Measurements from ENCODE around the gene RHAG.

The RHAG gene

DNA sequence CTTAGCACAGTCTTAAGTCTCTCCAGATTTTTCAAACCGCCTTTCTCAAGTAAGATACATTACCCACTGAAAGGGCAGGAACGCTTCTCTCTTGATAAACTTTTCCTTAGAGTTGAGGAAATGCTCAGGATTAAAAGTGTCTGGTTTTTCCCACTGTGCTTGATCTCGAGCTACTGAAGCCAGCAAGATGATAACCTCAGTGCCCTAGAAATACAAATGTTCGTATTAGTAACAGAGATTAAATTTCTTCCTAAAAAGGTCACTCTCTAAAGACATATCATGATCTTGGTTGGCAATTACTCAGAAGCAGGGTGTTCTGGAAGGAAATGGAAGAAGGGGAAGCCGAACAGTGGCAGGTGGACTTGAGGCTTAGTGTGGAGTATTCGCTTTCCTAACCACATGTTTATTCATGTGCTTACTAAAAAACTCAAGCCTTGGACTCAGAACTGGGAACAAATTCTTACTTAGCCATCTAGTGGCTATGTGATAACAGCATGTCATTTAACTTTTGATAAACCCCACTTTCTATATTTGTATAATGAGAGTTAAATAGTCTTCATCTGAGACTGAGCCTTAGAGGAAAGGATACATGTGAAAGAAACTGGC lies 66.1 kb downstream of the RHAG start:
- peak; percentile 51 for DNase-seq (ENCODE audit: extremely low read depth, low read depth)
- TF ChIP-seq, protein P1, sequence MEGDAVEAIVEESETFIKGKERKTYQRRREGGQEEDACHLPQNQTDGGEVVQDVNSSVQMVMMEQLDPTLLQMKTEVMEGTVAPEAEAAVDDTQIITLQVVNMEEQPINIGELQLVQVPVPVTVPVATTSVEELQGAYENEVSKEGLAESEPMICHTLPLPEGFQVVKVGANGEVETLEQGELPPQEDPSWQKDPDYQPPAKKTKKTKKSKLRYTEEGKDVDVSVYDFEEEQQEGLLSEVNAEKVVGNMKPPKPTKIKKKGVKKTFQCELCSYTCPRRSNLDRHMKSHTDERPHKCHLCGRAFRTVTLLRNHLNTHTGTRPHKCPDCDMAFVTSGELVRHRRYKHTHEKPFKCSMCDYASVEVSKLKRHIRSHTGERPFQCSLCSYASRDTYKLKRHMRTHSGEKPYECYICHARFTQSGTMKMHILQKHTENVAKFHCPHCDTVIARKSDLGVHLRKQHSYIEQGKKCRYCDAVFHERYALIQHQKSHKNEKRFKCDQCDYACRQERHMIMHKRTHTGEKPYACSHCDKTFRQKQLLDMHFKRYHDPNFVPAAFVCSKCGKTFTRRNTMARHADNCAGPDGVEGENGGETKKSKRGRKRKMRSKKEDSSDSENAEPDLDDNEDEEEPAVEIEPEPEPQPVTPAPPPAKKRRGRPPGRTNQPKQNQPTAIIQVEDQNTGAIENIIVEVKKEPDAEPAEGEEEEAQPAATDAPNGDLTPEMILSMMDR (IDR thresholded peaks at IDR 0.05; ENCODE audit: low read depth, low read length, missing control alignments): peak; percentile 30
- no peak overlapping the region for H3K4me3 ChIP-seq (replicated peaks; ENCODE audit: low read depth, low read length)

DNA sequence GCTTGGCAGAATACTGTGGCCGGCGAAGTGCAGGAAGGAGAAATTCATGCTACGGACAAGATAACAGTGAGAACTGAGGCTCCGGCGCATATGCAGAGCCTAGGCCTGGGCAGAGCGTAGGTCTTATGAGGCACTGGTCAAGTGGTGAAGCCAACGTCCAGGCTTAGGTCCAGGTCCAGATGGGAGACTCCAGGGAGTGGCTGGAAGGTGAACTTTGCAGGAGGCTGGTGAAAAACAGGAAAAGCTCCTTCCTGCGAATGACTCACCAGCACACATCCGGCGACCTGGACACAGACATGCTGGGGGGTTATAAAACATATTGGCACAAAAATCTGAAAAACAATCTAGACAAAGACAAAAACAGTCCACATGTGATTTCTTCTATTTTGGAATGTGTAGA lies 70.8 kb downstream of the RHAG start:
- H3K4me3 ChIP-seq (replicated peaks; ENCODE audit: low read depth, low read length): no peak overlapping the region
- DNase-seq (ENCODE audit: extremely low read depth, low read depth): peak; percentile 70
- TF ChIP-seq, protein P1 (IDR thresholded peaks at IDR 0.05; ENCODE audit: low read depth, low read length, missing control alignments): no peak

- no peak for DNase-seq (ENCODE audit: extremely low read depth, low read depth)
- TF ChIP-seq, protein P1 (IDR thresholded peaks at IDR 0.05; ENCODE audit: low read depth, low read length, missing control alignments): no peak
Observed at GRCh38 chr6:49565261-49565660, 71.4 kb downstream of the RHAG start.

GRCh38 chr6:49564552-49564951 lies 72.1 kb downstream of the RHAG start:
- H3K4me3 ChIP-seq (replicated peaks; ENCODE audit: low read depth, low read length): no peak overlapping the region
- TF ChIP-seq, protein P1 (IDR thresholded peaks at IDR 0.05; ENCODE audit: low read depth, low read length, missing control alignments): no peak
- DNase-seq (ENCODE audit: extremely low read depth, low read depth): no peak

More at GRCh38 chr6:49565261-49565660, 71.4 kb downstream of the RHAG start:
- H3K4me3 ChIP-seq (replicated peaks; ENCODE audit: low read depth, low read length): no peak overlapping the region

GRCh38 chr6:49563006-49563886 lies 73.4 kb downstream of the RHAG start:
- H3K4me3 ChIP-seq (replicated peaks; ENCODE audit: low read depth, low read length): no peak overlapping the region
- TF ChIP-seq, protein P1 (IDR thresholded peaks at IDR 0.05; ENCODE audit: low read depth, low read length, missing control alignments): no peak
- DNase-seq (ENCODE audit: extremely low read depth, low read depth): no peak

- TF ChIP-seq, protein P1 (IDR thresholded peaks at IDR 0.05; ENCODE audit: low read depth, low read length, missing control alignments): no peak
- no peak overlapping the region for H3K4me3 ChIP-seq (replicated peaks; ENCODE audit: low read depth, low read length)
- no peak for DNase-seq (ENCODE audit: extremely low read depth, low read depth)
Observed at GRCh38 chr6:49558238-49558637, 78.4 kb downstream of the RHAG start.

All from HFF-Myc (cell line).